Nucleus accumbens (tissue), 56 donors: ENCODE measurements around the gene XPNPEP1.

Experiments used
- DNase-seq, 56 donors: peaks; one replicate each; lab custom pipeline; 2025; lab: John Stamatoyannopoulos, UW

XPNPEP1 gene

DNA sequence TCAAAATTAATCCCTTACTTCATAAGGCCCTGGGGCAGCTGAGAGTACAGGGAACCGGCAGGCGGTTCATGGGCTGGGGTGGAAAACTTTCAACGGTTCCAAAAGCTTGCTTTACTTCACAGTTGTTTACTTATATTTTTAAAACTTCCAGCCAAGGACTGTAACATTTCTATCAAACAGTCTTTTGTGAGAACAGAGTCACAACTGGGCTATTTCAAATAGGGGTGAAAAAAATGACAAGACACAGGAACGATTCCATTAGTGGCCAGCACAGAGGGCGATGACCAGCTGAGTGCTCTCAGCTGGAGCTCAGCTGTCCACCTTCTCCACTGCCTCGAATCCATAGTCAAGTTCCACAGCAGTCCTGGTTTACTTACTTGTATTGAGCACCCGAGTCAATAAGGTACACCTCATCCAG is 48.2 kb downstream of the XPNPEP1 start:
- no peak for DNase-seq

- DNase-seq: no peak
These were observed 51.8 kb downstream of the XPNPEP1 start for GRCh38 chr10:109871476-109871875.

- DNase-seq: no peak
These were observed 56.2 kb downstream of the XPNPEP1 start for GRCh38 chr10:109866995-109867635.

GRCh38 chr10:109866168-109866994 is 56.9 kb downstream of the XPNPEP1 start:
- DNase-seq: peak in 4 of 56 donors; percentile 2 to 24 (median 16)

DNA sequence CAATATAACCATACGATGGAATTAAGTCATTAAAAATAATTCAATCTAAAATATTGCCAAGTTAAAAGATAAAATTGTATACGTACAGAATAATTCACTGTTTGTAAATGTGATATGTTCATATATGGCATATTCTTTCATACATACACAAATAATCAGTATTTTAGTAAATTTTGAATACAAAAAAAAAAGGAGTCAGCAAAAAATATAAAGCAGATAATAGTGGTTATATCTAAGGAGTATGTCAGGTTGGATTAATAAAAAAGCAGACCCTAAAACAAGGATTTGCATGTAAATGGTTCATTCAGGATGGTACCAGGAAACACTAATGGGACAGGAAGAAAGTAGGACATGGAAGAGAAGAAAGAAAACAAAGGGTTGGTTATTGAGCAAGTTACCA is 59.5 kb downstream of the XPNPEP1 start:
- no peak for DNase-seq

DNA sequence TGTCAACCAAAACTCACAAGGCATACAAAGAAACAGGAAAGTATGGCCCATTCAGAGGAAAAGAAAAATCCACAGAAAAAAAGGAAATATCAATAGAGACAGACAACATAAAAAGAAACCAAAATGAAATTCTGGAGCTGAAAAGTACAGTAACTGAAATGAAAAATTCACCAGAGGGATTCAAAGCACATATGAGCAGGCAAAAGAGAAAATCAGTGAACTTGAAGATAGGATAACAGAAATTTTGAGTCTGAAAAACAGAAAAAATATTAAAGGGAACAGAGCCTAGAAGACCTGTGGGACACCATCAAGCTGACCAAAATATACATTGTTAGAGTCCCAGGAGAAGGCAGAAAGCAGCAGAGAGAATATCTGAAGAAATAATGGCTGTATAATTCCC is 60.6 kb downstream of the XPNPEP1 start:
- no peak for DNase-seq

- DNase-seq: no peak
These were observed 61.3 kb downstream of the XPNPEP1 start for GRCh38 chr10:109862041-109862440.

DNA sequence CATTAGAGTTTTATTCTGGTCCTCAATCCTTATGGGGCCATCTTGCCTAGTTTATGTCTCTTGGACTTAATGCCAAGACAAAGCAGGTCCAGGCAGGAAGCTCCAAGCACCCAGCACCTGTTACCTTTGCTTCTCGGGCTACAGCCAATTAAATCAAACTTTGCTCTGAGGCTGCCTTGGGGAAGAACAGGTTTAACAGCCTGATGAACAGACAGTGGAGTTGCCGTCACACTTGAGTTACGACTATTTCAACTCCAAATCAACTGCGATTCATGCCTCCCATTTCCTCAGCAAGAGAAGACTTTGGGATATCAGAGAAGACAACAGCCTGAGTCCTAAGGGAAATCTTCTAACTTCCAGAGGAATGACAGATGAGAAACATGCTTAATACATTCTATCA is 62.2 kb downstream of the XPNPEP1 start:
- DNase-seq: no peak

- DNase-seq: no peak
These were observed 64.1 kb downstream of the XPNPEP1 start for GRCh38 chr10:109859221-109859620.

DNA sequence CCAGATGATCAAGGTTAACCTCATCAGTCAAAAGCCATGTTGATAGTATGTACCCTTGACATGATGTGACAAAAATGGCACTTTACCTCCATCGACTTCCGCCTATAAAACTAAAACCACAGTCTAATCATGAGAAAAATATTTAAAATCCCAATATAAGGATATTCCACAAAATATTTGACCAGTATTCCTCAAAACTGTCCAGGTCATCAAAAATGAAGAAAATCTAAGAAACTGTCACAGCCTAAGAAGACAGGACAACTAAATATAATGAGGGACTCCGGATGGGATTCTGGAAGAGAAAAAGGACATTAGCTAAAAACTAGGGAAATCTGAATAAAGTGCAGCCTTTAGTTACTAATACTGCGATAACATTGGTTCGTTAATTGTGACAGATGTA is 67.6 kb downstream of the XPNPEP1 start:
- DNase-seq: no peak

DNA sequence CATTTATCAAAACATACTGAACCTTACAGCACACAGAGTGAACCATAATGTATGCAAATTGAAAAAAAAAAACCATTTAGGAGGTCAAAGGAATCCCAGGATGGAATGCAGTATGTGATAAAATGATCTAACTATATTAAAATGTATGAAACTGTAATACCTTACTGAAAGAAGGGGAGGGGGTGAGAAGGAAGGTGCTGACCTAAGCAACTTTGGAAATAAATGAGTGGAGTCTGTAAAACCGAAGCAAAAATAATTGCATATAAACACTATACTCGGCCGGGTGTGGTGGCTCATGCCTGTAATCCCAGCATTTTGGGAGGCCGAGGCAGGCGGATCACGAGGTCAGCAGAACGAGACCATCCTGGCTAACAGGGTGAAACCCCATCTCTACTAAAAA is 69.4 kb downstream of the XPNPEP1 start:
- no peak for DNase-seq

- peak in 53 of 56 donors; percentile 9 to 86 (median 47) for DNase-seq
These were observed 70.8 kb downstream of the XPNPEP1 start for GRCh38 chr10:109852475-109853037.

DNA sequence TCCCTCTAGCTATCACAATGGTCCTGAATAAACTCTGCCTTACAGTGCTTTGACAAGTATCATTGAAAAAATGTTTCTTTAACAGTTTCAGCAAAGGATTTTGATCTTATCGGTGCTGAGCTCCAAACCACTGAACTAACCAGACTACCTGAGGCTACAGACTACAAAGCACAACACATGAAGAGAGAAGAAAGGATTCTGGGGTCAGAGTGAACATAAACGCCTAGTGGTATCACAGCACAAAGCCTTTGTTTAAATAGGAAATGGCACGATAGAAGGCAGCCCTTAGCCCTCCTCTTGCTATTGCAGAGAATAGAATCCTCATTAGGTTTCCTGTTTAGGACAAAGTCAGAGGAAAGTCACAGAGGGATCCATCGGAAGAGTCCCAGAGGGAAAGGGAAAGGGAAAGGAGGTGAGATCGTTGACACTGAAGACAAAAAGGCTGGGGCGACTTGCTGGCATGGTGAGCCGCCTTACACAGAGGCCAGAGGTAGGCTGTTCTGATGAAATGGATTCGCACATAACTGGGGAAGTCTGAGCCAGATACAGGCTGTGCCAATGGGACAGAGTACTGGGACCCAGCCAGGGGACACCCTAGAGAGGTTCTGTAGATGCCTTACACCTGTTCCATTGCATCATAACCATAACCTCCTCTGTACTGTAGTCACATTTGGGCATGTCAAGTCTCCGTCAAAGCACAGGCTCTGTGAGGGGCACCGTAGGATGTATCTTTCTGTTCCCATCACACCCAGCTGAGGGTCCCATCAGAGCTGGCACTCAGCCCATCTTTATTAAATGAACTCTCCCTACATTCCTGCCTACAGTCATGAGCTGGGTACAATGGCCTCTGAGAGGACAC is 71.5 kb downstream of the XPNPEP1 start:
- no peak for DNase-seq

- no peak for DNase-seq
These were observed 76.5 kb downstream of the XPNPEP1 start for GRCh38 chr10:109846832-109847231.

DNA sequence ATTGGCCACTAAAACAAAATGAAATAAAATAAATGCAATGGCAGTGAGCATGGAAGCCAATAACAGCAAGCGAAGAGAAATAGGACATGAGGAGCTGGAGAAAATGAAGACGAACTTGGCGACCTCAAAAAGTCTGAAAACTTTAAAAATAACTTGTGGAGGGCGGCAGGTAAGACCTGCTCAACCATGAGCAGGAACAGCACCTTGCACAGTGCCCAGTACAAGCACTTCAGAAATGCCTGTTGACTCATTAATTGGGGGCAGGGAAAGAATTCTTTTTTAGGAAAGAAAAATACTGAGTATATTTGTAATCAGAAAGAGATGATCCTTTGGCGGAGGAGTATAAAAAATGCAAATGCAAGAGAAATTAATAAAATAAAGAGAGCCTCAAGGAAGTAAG is 78.0 kb downstream of the XPNPEP1 start:
- DNase-seq: no peak

- DNase-seq: no peak
These were observed 84.6 kb downstream of the XPNPEP1 start for GRCh38 chr10:109838592-109839244.

- DNase-seq: no peak
These were observed 85.9 kb downstream of the XPNPEP1 start for GRCh38 chr10:109837384-109837783.

GRCh38 chr10:109835257-109835656 is 88.1 kb downstream of the XPNPEP1 start:
- no peak for DNase-seq

- no peak for DNase-seq
These were observed 91.5 kb downstream of the XPNPEP1 start for GRCh38 chr10:109831846-109832245.

GRCh38 chr10:109824206-109824605 is 99.1 kb downstream of the XPNPEP1 start:
- DNase-seq: no peak
